Measurements from ENCODE around the gene RHOF. TPM values are rescaled to one million over a fixed set of nuclear protein-coding genes. Genes with fewer than 3 reads are reported as not detected.

RHOF gene
- total RNA-seq, 2 donors from 2014 or later = 9.5 to 23.5 TPM

- intact Hi-C loops (cut with DNase I) = no loop called here
- 97% methylated on average over 11 of the region's 11 CpGs for WGBS
- no peak overlapping the region for H3K27ac ChIP-seq
Observed at GRCh38 chr12:121780429-121780828, 13.1 kb downstream of the RHOF start.

GRCh38 chr12:121779422-121779895, 14.0 kb downstream of the RHOF start:
- no peaks in the 10 kb centered on the region for H3K27me3 ChIP-seq (replicated peaks; ENCODE audit: insufficient read depth)
- peaks cover 5% of the 10 kb centered on the region for H3K4me1 ChIP-seq (replicated peaks)
- intact Hi-C loops (cut with DNase I) = no loop called here
- no peak for DNase-seq (ENCODE audit: low spot score)
- WGBS = 91% methylated on average over 17 of the region's 17 CpGs
- H3K36me3 ChIP-seq = no peaks in the 10 kb centered on the region
- no peak overlapping the region for H3K4me3 ChIP-seq
- no peak for TF ChIP-seq POLR2AphosphoS5 (IDR thresholded peaks at IDR 0.05)
- TF ChIP-seq, protein P1, sequence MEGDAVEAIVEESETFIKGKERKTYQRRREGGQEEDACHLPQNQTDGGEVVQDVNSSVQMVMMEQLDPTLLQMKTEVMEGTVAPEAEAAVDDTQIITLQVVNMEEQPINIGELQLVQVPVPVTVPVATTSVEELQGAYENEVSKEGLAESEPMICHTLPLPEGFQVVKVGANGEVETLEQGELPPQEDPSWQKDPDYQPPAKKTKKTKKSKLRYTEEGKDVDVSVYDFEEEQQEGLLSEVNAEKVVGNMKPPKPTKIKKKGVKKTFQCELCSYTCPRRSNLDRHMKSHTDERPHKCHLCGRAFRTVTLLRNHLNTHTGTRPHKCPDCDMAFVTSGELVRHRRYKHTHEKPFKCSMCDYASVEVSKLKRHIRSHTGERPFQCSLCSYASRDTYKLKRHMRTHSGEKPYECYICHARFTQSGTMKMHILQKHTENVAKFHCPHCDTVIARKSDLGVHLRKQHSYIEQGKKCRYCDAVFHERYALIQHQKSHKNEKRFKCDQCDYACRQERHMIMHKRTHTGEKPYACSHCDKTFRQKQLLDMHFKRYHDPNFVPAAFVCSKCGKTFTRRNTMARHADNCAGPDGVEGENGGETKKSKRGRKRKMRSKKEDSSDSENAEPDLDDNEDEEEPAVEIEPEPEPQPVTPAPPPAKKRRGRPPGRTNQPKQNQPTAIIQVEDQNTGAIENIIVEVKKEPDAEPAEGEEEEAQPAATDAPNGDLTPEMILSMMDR (IDR thresholded peaks at IDR 0.05) = no peak
- TF ChIP-seq POLR2A (IDR thresholded peaks at IDR 0.05) = no peak
- H3K9me3 ChIP-seq = no peaks in the 10 kb centered on the region
- no peak overlapping the region for H3K27ac ChIP-seq

More at GRCh38 chr12:121780429-121780828, 13.1 kb downstream of the RHOF start:
- Histone ChIP-seq H3K4me1 (replicated peaks) (peaks cover 5% of the 10 kb centered on the region), H3K27me3 (replicated peaks; ENCODE audit: insufficient read depth) (no peaks in the 10 kb centered on the region), H3K4me3 (no peak overlapping the region), H3K9me3 (no peaks in the 10 kb centered on the region), H3K36me3 (no peaks in the 10 kb centered on the region)
- TF ChIP-seq POLR2AphosphoS5 (IDR thresholded peaks at IDR 0.05) (no peak), POLR2A (IDR thresholded peaks at IDR 0.05) (no peak)
- TF ChIP-seq, protein P1 (IDR thresholded peaks at IDR 0.05) = no peak
- DNase-seq (ENCODE audit: low spot score) = no peak

GRCh38 chr12:121778567-121779421, 14.7 kb downstream of the RHOF start:
- intact Hi-C loops (cut with DNase I) = no loop called here
- TF ChIP-seq, protein P1 (IDR thresholded peaks at IDR 0.05) = no peak
- no peak for TF ChIP-seq POLR2A (IDR thresholded peaks at IDR 0.05)
- TF ChIP-seq POLR2AphosphoS5 (IDR thresholded peaks at IDR 0.05) = no peak
- H3K36me3 ChIP-seq = no peaks in the 10 kb centered on the region
- H3K4me3 ChIP-seq = no peak overlapping the region
- no peaks in the 10 kb centered on the region for H3K9me3 ChIP-seq
- 72% methylated on average over 13 of the region's 17 CpGs for WGBS
- no peak overlapping the region for H3K27ac ChIP-seq
- H3K27me3 ChIP-seq (replicated peaks; ENCODE audit: insufficient read depth) = no peaks in the 10 kb centered on the region
- DNase-seq (ENCODE audit: low spot score) = no peak
- peaks cover 5% of the 10 kb centered on the region for H3K4me1 ChIP-seq (replicated peaks)

DNA sequence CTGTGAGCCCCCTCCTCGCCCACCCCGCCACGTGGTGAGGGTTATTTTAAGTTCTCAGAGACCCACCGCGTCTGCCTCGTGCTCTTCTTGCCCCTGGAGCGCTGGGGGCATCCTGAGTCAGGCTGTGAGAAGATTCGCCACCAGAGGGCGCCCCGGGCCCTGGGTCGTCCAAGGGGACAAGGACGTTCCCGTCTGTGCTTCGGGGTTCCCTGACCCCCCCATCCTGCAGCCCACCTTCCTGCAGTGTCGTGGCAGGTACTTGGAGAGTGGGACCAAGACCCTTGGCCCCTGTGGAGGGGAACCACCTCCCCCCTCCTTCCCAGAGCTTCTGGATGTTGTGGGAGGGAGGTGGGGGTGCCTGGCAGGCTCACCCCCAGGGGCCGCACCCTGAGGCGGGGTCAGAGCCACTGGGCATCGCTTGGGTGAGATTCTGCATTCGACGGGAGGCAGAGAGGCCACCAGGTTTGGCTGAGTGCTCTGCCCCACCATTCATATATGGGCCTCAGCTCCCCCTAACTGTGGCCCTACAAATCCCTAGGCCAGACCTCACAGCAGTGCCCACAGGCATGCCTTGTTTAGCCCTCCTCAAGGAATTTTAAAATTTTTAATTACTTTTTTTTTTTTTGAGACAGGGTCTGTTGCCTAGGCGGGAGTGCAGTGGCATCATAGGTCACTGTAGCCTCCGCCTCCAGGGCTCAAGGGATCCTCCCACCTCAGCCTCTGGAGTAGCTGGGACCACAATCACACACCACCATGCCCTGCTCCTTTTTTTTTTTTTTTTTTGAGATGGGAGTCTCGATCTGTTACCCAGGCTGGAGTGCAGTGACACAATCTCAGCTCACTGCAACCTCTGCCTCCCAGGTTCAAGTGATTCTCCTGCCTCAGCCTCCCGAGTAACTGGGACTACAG, 17.0 kb downstream of the RHOF start:
- peak; percentile 59 for DNase-seq (ENCODE audit: low spot score)
- intact Hi-C loops (cut with DNase I) = no loop called here
- H3K9me3 ChIP-seq = no peaks in the 10 kb centered on the region
- no peaks in the 10 kb centered on the region for H3K4me1 ChIP-seq (replicated peaks)
- H3K36me3 ChIP-seq = no peaks in the 10 kb centered on the region
- no peaks in the 10 kb centered on the region for H3K27me3 ChIP-seq (replicated peaks; ENCODE audit: insufficient read depth)
- H3K4me3 ChIP-seq = no peak overlapping the region
- 34% methylated on average over 24 of the region's 24 CpGs for WGBS
- no peak overlapping the region for H3K27ac ChIP-seq
- TF ChIP-seq POLR2A (IDR thresholded peaks at IDR 0.05) = no peak
- TF ChIP-seq, protein P1 (IDR thresholded peaks at IDR 0.05) = peak; percentile 78 to 87 (median 82)
- TF ChIP-seq POLR2AphosphoS5 (IDR thresholded peaks at IDR 0.05) = peak; percentile 23

Data from prostate gland (tissue), 2 donors.